ENCODE results near the gene GSTM2.

GSTM2 gene

GRCh38 chr1:109716121-109716520 lies 48.3 kb downstream of the GSTM2 start:
- no peak for DNase-seq (ENCODE audit: low spot score)

- DNase-seq (ENCODE audit: low spot score): no peak
These were observed 48.8 kb downstream of the GSTM2 start for GRCh38 chr1:109716570-109717090.

GRCh38 chr1:109717729-109718128 lies 49.9 kb downstream of the GSTM2 start:
- no peak for DNase-seq (ENCODE audit: low spot score)

- no peak for DNase-seq (ENCODE audit: low spot score)
These were observed 50.6 kb downstream of the GSTM2 start for GRCh38 chr1:109718495-109718894.

GRCh38 chr1:109719337-109719837 lies 51.5 kb downstream of the GSTM2 start:
- no peak for DNase-seq (ENCODE audit: low spot score)

GRCh38 chr1:109721042-109721441 lies 53.2 kb downstream of the GSTM2 start:
- no peak for DNase-seq (ENCODE audit: low spot score)

- no peak for DNase-seq (ENCODE audit: low spot score)
These were observed 54.1 kb downstream of the GSTM2 start for GRCh38 chr1:109721971-109722370.

GRCh38 chr1:109722908-109723691 lies 55.2 kb downstream of the GSTM2 start:
- DNase-seq (ENCODE audit: low spot score): no peak

All from COLO829 (cell line).